C4-2B (cell line): ENCODE data around the gene ERC2.

Experiments
- H3K27ac ChIP-seq: fragments of 450-650 bp; 2 replicates; pipeline ENCODE4 v1.5.1; 2017
- CTCF ChIP-seq: fragments of 450-650 bp; conservative IDR thresholded peaks from 2 replicates; pipeline ENCODE4 v1.5.1; 2017; ENCODE audit warnings: mild to moderate bottlenecking
- ZFX ChIP-seq: fragments of 450-650 bp; IDR thresholded peaks from 2 replicates; pipeline ENCODE4 v1.6.1; 2017

The ERC2 gene

GRCh38 chr3:55974421-55975165 lies 493.7 kb downstream of the ERC2 start:
- no peak overlapping the region for H3K27ac ChIP-seq
- no peak for TF ChIP-seq CTCF
- TF ChIP-seq ZFX = no peak

- TF ChIP-seq ZFX = no peak
- no peak for TF ChIP-seq CTCF
- no peak overlapping the region for H3K27ac ChIP-seq
Measured at GRCh38 chr3:55969634-55970033, 498.6 kb downstream of the ERC2 start.

- no peak for TF ChIP-seq CTCF
- no peak for TF ChIP-seq ZFX
- no peak overlapping the region for H3K27ac ChIP-seq
Measured at GRCh38 chr3:55968331-55968730, 499.9 kb downstream of the ERC2 start.

- H3K27ac ChIP-seq = no peak overlapping the region
- TF ChIP-seq ZFX (no peak), CTCF (no peak)
Measured at GRCh38 chr3:55966566-55966965, 501.7 kb downstream of the ERC2 start.

GRCh38 chr3:55965776-55966175 lies 502.5 kb downstream of the ERC2 start:
- TF ChIP-seq CTCF (no peak), ZFX (no peak)
- H3K27ac ChIP-seq = no peak overlapping the region

- H3K27ac ChIP-seq = no peak overlapping the region
- TF ChIP-seq CTCF = no peak
- no peak for TF ChIP-seq ZFX
Measured at GRCh38 chr3:55964491-55964985, 503.7 kb downstream of the ERC2 start.

- TF ChIP-seq ZFX = no peak
- H3K27ac ChIP-seq = no peak overlapping the region
Measured at GRCh38 chr3:55963601-55964000, 504.7 kb downstream of the ERC2 start.
